Thyroid gland (tissue), 4 donors: ENCODE results near the gene NALCN. TPM values are rescaled to one million over a fixed set of nuclear protein-coding genes. Genes with fewer than 3 reads are reported as not detected.

Source experiments
- DNase-seq, 2 donors: peaks; one replicate each; pipeline ENCODE4 v3.0.0-alpha.2; 2019
- H3K27ac ChIP-seq, 3 donors: fragments of 200-600 bp; sonication (generic); 1 replicate in 2 of 3; 2 replicates in 1 of 3; pipeline ENCODE4 v1.5.1; 2016 to 2019; ENCODE audit warnings: mild to moderate bottlenecking in 1 of 3, moderate library complexity in 1 of 3
- H3K27me3 ChIP-seq: fragments of 200-600 bp; sonication (generic); one replicate; pipeline ENCODE4 v1.5.1; 2019
- H3K36me3 ChIP-seq, 2 donors: fragments of 200-600 bp; sonication (generic); one replicate each; pipeline ENCODE4 v1.5.1; 2016 to 2019
- H3K4me1 ChIP-seq, 2 donors: fragments of 200-600 bp; sonication (generic); one replicate each; pipeline ENCODE4 v1.5.1; 2017 to 2019
- H3K4me3 ChIP-seq, 3 donors: fragments of 200-600 bp; sonication (generic); replicated peaks in 1 of 3; 1 replicate in 2 of 3; 2 replicates in 1 of 3; pipeline ENCODE4 v1.5.1; 2016; ENCODE audit warnings: mild to moderate bottlenecking in 1 of 3
- H3K9me3 ChIP-seq: fragments of 200-600 bp; sonication (generic); one replicate; pipeline ENCODE4 v1.5.1; 2017
- CTCF ChIP-seq, 6 experiments: fragments of 200-600 bp in 3 of 6; fragments of 450-650 bp in 3 of 6; sonication (generic) in 3 of 6; IDR thresholded peaks; one replicate each; pipeline ENCODE4 v1.5.1; 2016 to 2019; ENCODE audit warnings: antibody characterized with exemption in 6 of 6, mild to moderate bottlenecking in 2 of 6, inconsistent platforms in 1 of 6, moderate library complexity in 1 of 6
- POLR2A ChIP-seq, 2 donors: fragments of 450-650 bp; IDR thresholded peaks; one replicate each; pipeline ENCODE4 v1.6.1; 2017; ENCODE audit warnings: antibody characterized with exemption in 2 of 2, mild to moderate bottlenecking in 2 of 2, moderate library complexity in 1 of 2
- WGBS, 2 donors: methylation state at CpG; one replicate each; pipeline ENCODE4 v1.1.5; 2017; 5-methylcytosine and 5-hydroxymethylcytosine counted together
- intact Hi-C: fragments of 100-400 bp; cut with DNase I; formaldehyde crosslinking; loops from one replicate; pipeline ENCODE4 v1.15.1; 2023
- total RNA-seq, 4 donors: library from RNA; depleted of rRNA; stranded (reverse); fragments of >200 nt; gene quantifications; one replicate each; pipeline ENCODE4 v1.2.3, GENCODE V29; 2016

Gene NALCN
- total RNA-seq, 4 donors from 2014 or later: 2.3 to 6.4 (median 4.4) TPM

- no peaks in the 10 kb centered on the region for H3K4me1 ChIP-seq
- H3K4me3 ChIP-seq: no peak overlapping the region
- no peak overlapping the region for H3K27ac ChIP-seq
- no peaks in the 10 kb centered on the region for H3K9me3 ChIP-seq
- WGBS, 2 donors: 78 to 80% methylated on average over 2 of the region's 2 CpGs
- TF ChIP-seq POLR2A (IDR thresholded peaks at IDR 0.05) (no peak), CTCF (IDR thresholded peaks at IDR 0.05) (no peak)
- no peaks in the 10 kb centered on the region for H3K27me3 ChIP-seq
- DNase-seq: no peak
- intact Hi-C loops: no loop called here
- H3K36me3 ChIP-seq: no peaks in the 10 kb centered on the region
Measured at GRCh38 chr13:101007245-101007644, 409.1 kb downstream of the NALCN start.

Other genes starting within 250 kb of the NALCN start
- gene ITGBL1, start 36.2 kb upstream of the NALCN start, total RNA-seq: 10 to 100 TPM in 1 of 4 donors, 1 to 10 TPM in 3; 3.4 to 20.6 (median 4.5) TPM